ENCODE results near the gene CXCL1. TPM values are rescaled to one million over a fixed set of nuclear protein-coding genes. Genes with fewer than 3 reads are reported as not detected.

The CXCL1 gene
- total and polyA plus RNA-seq, 12 donors: 0.84 to 6.1 (median 1.6) TPM; not detected in 3

GRCh38 chr4:73851293-73851692, 17.9 kb upstream of the CXCL1 start:
- Histone ChIP-seq H3K4me3 (no peak overlapping the region), H3K27ac (no peak overlapping the region), H3K27me3 (no peaks in the 10 kb centered on the region), H3K36me3 (replicated peaks in 1 of 2) (no peaks in the 10 kb centered on the region), H3K4me1 (replicated peaks in 1 of 2) (no peaks in the 10 kb centered on the region), H3K9me3 (replicated peaks in 1 of 3) (no peaks in the 10 kb centered on the region)
- TF ChIP-seq POLR2A (IDR thresholded peaks at IDR 0.05): no peak
- intact Hi-C loops (cut with DNase I): no loop called here
- no peak for DNase-seq
- WGBS, 4 donors: 56 to 89% (median 68%) methylated on average over 1 of the region's 1 CpG

DNA sequence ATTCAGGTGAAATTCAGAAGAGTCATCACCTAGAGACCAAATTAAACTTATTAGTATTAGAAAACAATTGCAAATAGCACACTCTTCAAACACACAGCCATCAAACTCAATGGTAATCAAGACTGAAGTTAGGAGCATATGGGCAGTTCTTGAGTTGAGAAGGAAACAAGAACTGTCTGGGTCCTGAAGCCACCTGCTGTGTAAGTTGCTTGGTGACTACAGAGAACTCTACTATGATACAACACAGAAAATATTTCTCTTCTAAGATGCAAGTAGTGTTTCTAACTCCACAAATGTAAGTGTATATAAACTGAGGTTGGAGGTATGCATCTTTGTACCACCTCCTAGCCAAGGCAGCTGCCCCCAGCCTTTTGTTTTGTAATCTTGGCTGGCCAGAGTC, 16.4 kb upstream of the CXCL1 start:
- Histone ChIP-seq H3K4me1 (replicated peaks in 1 of 2) (no peaks in the 10 kb centered on the region), H3K27ac (no peak overlapping the region), H3K27me3 (no peaks in the 10 kb centered on the region), H3K36me3 (replicated peaks in 1 of 2) (no peaks in the 10 kb centered on the region), H3K9me3 (replicated peaks in 1 of 3) (no peaks in the 10 kb centered on the region), H3K4me3 (no peak overlapping the region)
- TF ChIP-seq, protein P1, sequence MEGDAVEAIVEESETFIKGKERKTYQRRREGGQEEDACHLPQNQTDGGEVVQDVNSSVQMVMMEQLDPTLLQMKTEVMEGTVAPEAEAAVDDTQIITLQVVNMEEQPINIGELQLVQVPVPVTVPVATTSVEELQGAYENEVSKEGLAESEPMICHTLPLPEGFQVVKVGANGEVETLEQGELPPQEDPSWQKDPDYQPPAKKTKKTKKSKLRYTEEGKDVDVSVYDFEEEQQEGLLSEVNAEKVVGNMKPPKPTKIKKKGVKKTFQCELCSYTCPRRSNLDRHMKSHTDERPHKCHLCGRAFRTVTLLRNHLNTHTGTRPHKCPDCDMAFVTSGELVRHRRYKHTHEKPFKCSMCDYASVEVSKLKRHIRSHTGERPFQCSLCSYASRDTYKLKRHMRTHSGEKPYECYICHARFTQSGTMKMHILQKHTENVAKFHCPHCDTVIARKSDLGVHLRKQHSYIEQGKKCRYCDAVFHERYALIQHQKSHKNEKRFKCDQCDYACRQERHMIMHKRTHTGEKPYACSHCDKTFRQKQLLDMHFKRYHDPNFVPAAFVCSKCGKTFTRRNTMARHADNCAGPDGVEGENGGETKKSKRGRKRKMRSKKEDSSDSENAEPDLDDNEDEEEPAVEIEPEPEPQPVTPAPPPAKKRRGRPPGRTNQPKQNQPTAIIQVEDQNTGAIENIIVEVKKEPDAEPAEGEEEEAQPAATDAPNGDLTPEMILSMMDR (IDR thresholded peaks at IDR 0.05): no peak
- TF ChIP-seq POLR2A (IDR thresholded peaks at IDR 0.05): no peak
- intact Hi-C loops (cut with DNase I): no loop called here
- DNase-seq: no peak

- H3K27ac ChIP-seq: no peak within 1 kb of the TSS
- intact Hi-C loops (cut with DNase I): no loop called here
- DNase-seq: no peak
- WGBS, 4 donors: 16 to 21% (median 19%) methylated on average over 9 to 22 of the region's 22 CpGs
- H3K27me3 ChIP-seq: no peaks in the 10 kb centered on the region
- H3K4me3 ChIP-seq: no peak within 1 kb of the TSS
- TF ChIP-seq POLR2A (IDR thresholded peaks at IDR 0.05): no peak
- TF ChIP-seq, protein P1 (IDR thresholded peaks at IDR 0.05): no peak
- no peaks in the 10 kb centered on the region for H3K9me3 ChIP-seq (replicated peaks in 1 of 3)
- no peaks in the 10 kb centered on the region for H3K36me3 ChIP-seq (replicated peaks in 1 of 2)
- H3K4me1 ChIP-seq (replicated peaks in 1 of 2): no peaks in the 10 kb centered on the region
These were observed 15.9 kb upstream of the CXCL1 start, which contains the start of gene PF4V1 for GRCh38 chr4:73853246-73853704. Gene PF4V1, plus strand, starts transcription at chr4:73853296. Its CDS starts 67 bp downstream, at chr4:73853363.

DNA sequence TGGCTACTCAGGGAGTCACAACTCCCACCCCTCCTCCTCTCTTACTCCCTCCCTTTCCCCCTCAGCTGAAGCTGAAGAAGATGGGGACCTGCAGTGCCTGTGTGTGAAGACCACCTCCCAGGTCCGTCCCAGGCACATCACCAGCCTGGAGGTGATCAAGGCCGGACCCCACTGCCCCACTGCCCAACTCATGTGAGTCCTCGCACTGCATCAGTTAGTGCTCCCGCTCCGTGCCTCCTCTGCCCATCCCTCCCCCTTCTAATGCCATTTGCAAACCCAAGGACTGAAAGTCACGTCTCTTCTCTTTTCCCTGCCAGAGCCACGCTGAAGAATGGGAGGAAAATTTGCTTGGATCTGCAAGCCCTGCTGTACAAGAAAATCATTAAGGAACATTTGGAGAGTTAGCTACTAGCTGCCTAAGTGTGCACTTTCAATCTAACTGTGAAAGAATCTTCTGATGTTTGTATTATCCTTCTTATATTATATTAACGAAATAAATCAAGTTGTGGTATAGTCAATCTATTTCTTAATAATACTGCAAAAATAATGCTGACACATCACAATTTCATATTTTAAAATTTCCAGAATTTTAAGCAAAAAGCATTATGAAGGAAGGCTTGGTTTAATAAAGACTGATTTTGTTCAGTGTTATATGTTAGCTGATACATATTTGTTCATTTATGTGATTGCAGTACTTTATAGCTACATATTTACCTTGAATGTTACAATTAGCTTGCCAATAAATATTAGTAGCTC, 15.3 kb upstream of the CXCL1 start:
- WGBS, 4 donors: 19 to 38% (median 33%) methylated on average over 5 to 8 of the region's 8 CpGs
- H3K27ac ChIP-seq: no peak overlapping the region
- intact Hi-C loops (cut with DNase I): no loop called here
- no peak overlapping the region for H3K4me3 ChIP-seq
- no peak for TF ChIP-seq POLR2A (IDR thresholded peaks at IDR 0.05)
- TF ChIP-seq, protein P1 (IDR thresholded peaks at IDR 0.05): no peak
- H3K36me3 ChIP-seq (replicated peaks in 1 of 2): no peaks in the 10 kb centered on the region
- DNase-seq: no peak
- no peaks in the 10 kb centered on the region for H3K4me1 ChIP-seq (replicated peaks in 1 of 2)
- H3K27me3 ChIP-seq: no peaks in the 10 kb centered on the region
- H3K9me3 ChIP-seq (replicated peaks in 1 of 3): no peaks in the 10 kb centered on the region

DNA sequence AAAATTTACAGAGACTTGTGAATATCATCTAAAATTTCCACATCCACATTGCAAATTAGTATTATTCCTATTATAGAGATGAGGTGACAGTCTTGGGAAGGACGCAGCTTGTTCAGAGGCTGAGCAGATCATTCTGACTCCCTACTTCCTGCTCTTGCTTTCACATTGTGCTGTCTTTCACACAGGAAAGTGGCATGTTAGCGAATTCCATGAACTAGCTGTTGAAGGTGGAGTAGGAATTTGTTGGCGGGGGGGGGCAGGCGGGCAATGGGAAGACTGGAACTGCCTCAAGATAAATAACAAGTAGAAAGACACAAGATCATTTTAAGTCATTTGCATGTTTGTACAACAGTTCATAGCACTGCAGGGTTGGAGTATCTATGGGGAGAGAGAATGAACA, 13.8 kb upstream of the CXCL1 start:
- H3K4me3 ChIP-seq: no peak overlapping the region
- H3K9me3 ChIP-seq (replicated peaks in 1 of 3): no peaks in the 10 kb centered on the region
- no peaks in the 10 kb centered on the region for H3K36me3 ChIP-seq (replicated peaks in 1 of 2)
- DNase-seq: no peak
- intact Hi-C loops (cut with DNase I): no loop called here
- TF ChIP-seq POLR2A (IDR thresholded peaks at IDR 0.05): no peak
- TF ChIP-seq, protein P1 (IDR thresholded peaks at IDR 0.05): no peak
- H3K27me3 ChIP-seq: no peaks in the 10 kb centered on the region
- H3K27ac ChIP-seq: no peak overlapping the region
- no peaks in the 10 kb centered on the region for H3K4me1 ChIP-seq (replicated peaks in 1 of 2)
- WGBS, 4 donors: 58 to 70% (median 67%) methylated on average over 4 of the region's 4 CpGs

All from adrenal gland (tissue), 12 donors.